GM21528 (cell line): ENCODE data around the gene HNRNPC.
"Not testable (repeated sequence)": the region's sequence is repeated elsewhere in the genome, so short reads cannot be mapped to it uniquely, and the experiment has no call there.

Experiments used
- ATAC-seq: cut with Tn5 transposase; IDR thresholded peaks from one replicate; pipeline ENCODE4 v1.9.1; 2021; ENCODE audit warnings: mild to moderate bottlenecking, moderate library complexity; ENCODE audit not compliant: unreplicated experiment, low FRiP score

Gene HNRNPC

GRCh38 chr14:21215879-21216251 lies 53.4 kb downstream of the HNRNPC start:
- no peak for ATAC-seq

GRCh38 chr14:21215130-21215878 lies 53.9 kb downstream of the HNRNPC start:
- ATAC-seq, result no peak

GRCh38 chr14:21213652-21214051 lies 55.6 kb downstream of the HNRNPC start:
- ATAC-seq, result no peak

DNA sequence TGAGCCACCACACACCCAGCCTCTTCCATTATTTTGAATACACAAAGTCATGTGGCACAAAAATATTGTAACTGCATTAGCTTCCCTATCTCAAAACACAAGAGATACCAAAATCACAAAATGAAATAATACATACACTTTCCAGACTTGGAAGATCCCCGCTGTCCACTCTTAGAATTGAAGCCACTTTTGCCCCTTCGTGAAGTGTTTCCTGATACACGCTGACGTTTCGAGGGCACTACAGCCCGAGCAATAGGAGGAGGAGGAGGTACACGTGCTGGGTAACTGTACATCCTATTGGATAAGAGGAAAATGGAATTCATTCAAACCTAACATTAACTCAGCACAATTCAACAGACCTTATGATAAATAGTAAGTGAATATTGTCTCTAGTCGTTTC lies 56.4 kb downstream of the HNRNPC start:
- not testable (repeated sequence) for ATAC-seq

GRCh38 chr14:21211509-21211908 lies 57.7 kb downstream of the HNRNPC start:
- no peak for ATAC-seq

DNA sequence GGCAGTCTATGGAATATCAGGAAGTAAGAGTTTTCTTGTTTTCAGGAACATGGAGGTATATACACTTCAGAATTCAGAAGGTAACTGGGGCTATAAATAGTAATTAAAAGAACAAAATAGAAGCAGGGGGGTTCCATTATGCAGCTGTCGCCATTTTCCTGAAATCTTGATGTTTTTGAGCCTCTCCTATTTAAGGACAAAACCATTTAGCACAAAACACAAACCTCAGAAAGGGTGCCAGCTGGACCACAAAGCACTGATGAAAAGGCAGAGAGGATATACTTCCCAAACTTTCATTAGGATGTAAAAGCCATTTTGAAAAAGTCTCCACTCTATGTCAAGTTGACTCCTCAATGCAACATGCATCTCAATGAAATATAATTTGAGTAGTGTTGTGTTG lies 59.2 kb downstream of the HNRNPC start:
- ATAC-seq, result no peak

GRCh38 chr14:21209185-21209584 lies 60.1 kb downstream of the HNRNPC start:
- no peak for ATAC-seq

GRCh38 chr14:21208554-21208953 lies 60.7 kb downstream of the HNRNPC start:
- no peak for ATAC-seq

DNA sequence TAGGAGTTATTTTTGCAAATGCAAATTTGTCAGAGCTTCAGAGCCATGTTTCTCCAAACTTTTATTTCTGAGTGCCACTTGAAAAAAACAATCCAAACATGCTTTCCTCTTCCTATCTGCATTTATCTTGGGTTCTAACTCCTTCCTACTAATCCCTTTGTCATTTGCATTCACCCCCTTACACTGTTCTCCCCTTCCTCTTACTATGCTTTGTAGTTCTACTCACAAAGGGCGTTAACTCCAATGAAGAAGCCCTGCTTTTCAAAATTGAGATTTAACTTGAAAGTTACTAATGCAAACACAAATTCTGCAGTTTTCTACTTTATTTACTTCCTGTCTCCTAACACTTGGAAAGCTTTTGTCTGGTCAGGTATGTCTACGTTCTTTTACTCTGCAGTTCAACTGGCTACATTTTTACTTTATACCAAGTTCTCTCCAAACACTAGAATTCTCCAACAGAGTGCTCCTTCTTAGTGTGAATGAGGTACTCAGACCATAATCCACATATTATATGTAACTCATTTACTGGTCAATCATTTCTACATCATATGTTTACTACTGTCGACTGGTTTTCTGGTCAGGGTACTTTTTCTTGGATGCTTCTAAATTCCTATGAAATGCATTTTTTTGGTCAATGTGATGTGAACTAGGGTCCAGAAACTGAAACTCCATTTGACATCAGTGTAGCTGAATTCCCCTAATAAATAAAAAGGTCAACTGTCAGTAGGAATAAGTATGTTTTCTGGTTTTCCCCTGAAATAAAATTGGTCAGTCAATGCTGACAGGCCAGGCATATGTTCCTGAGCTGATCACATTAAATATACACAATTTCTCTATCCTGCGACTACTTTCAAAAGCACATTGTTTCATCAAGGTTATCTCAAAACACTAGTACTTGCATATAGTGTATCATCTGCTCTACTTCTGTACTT lies 62.2 kb downstream of the HNRNPC start:
- no peak for ATAC-seq

- no peak for ATAC-seq
Measured at GRCh38 chr14:21205678-21206581, 63.3 kb downstream of the HNRNPC start.

- ATAC-seq, result no peak
Measured at GRCh38 chr14:21205026-21205677, 64.1 kb downstream of the HNRNPC start.

GRCh38 chr14:21204167-21205025 lies 64.8 kb downstream of the HNRNPC start:
- ATAC-seq, result no peak

GRCh38 chr14:21203470-21204166 lies 65.6 kb downstream of the HNRNPC start:
- no peak for ATAC-seq

GRCh38 chr14:21202463-21203358 lies 66.5 kb downstream of the HNRNPC start:
- ATAC-seq, result no peak

DNA sequence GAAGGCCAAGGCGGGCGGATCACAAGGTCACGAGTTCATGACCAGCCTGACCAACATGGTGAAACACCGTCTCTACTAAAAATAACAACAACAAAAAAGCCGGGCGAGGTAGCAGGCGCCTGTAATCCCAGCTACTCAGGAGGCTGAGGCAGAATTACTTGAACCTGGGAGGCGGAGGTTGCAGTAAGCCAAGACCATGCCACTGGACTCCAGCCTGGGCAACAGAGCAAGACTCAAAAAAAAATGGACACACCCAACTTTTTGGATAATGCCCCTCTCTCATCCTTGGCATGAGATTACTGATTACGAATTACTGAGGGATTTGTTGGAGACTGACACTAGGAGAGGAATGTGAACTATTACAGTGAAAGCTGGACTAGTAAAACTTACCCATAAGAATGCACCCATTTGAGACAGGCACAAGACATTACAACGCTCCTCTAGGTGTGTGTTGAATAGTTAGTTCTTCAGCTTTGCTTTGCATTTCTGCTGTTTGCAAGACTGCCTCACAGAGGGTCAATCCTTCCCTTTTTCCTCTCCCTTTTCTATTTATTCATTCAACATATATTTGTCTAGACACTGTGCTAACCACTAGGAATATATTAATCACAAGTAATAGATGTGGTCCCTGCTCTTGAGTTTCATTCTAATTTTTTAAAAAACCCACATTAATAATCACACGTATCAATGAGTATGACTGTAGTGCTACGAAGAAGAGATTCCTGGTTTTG lies 67.3 kb downstream of the HNRNPC start:
- no peak for ATAC-seq

GRCh38 chr14:21200752-21201461 lies 68.3 kb downstream of the HNRNPC start:
- no peak for ATAC-seq
